Measurements from ENCODE around the gene FUT8.
"Not testable (repeated sequence)": the region's sequence is repeated elsewhere in the genome, so short reads cannot be mapped to it uniquely, and the experiment has no call there.

The FUT8 gene

GRCh38 chr14:65449647-65450046 lies 37.1 kb downstream of the FUT8 start:
- DNase-seq (ENCODE audit: low read depth, low spot score): no peak

GRCh38 chr14:65453807-65454480 lies 41.4 kb downstream of the FUT8 start:
- DNase-seq (ENCODE audit: low read depth, low spot score): no peak

GRCh38 chr14:65456247-65456646 lies 43.7 kb downstream of the FUT8 start:
- no peak for DNase-seq (ENCODE audit: low read depth, low spot score)

- no peak for DNase-seq (ENCODE audit: low read depth, low spot score)
Measured at GRCh38 chr14:65461730-65462129, 49.2 kb downstream of the FUT8 start.

- no peak for DNase-seq (ENCODE audit: low read depth, low spot score)
Measured at GRCh38 chr14:65462411-65462810, 49.9 kb downstream of the FUT8 start.

- DNase-seq (ENCODE audit: low read depth, low spot score): no peak
Measured at GRCh38 chr14:65465584-65465983, 53.1 kb downstream of the FUT8 start.

- not testable (repeated sequence) for DNase-seq (ENCODE audit: low read depth, low spot score)
Measured at GRCh38 chr14:65467926-65468325, 55.4 kb downstream of the FUT8 start.

- peak; percentile 42 for DNase-seq (ENCODE audit: low read depth, low spot score)
Measured at GRCh38 chr14:65469903-65470302, 57.4 kb downstream of the FUT8 start.

GRCh38 chr14:65470404-65470880 lies 57.9 kb downstream of the FUT8 start:
- DNase-seq (ENCODE audit: low read depth, low spot score): peak; percentile 15

GRCh38 chr14:65471038-65471878 lies 58.7 kb downstream of the FUT8 start:
- DNase-seq (ENCODE audit: low read depth, low spot score): no peak

GRCh38 chr14:65472189-65472588 lies 59.7 kb downstream of the FUT8 start:
- no peak for DNase-seq (ENCODE audit: low read depth, low spot score)

GRCh38 chr14:65476273-65476941 lies 63.9 kb downstream of the FUT8 start:
- no peak for DNase-seq (ENCODE audit: low read depth, low spot score)

GRCh38 chr14:65476942-65477318 lies 64.4 kb downstream of the FUT8 start:
- no peak for DNase-seq (ENCODE audit: low read depth, low spot score)

GRCh38 chr14:65478017-65478416 lies 65.5 kb downstream of the FUT8 start:
- DNase-seq (ENCODE audit: low read depth, low spot score): no peak

GRCh38 chr14:65478596-65478995 lies 66.1 kb downstream of the FUT8 start:
- DNase-seq (ENCODE audit: low read depth, low spot score): no peak

- DNase-seq (ENCODE audit: low read depth, low spot score): no peak
Measured at GRCh38 chr14:65479386-65479785, 66.9 kb downstream of the FUT8 start.

GRCh38 chr14:65482757-65483438 lies 70.4 kb downstream of the FUT8 start:
- no peak for DNase-seq (ENCODE audit: low read depth, low spot score)

GRCh38 chr14:65483647-65484046 lies 71.1 kb downstream of the FUT8 start:
- no peak for DNase-seq (ENCODE audit: low read depth, low spot score)

- peak; percentile 18 for DNase-seq (ENCODE audit: low read depth, low spot score)
Measured at GRCh38 chr14:65485516-65485915, 73.0 kb downstream of the FUT8 start.

GRCh38 chr14:65486863-65487262 lies 74.3 kb downstream of the FUT8 start:
- no peak for DNase-seq (ENCODE audit: low read depth, low spot score)

GRCh38 chr14:65487783-65488494 lies 75.4 kb downstream of the FUT8 start:
- no peak for DNase-seq (ENCODE audit: low read depth, low spot score)
